Panc1 (cell line): ENCODE measurements around the gene PHYH. TPM values are rescaled to one million over a fixed set of nuclear protein-coding genes. Genes with fewer than 3 reads are reported as not detected.

Experiments
- ATAC-seq: fragments of 200-7000 bp; cut with Tn5 transposase; 2 replicates; pipeline ENCODE4 v1.9.1; 2020; ENCODE audit warnings: mild to moderate bottlenecking, moderate library complexity
- BruUV-seq: library from RNA; stranded (reverse); fragments of 400-500 nt; replicated peaks from 2 replicates; lab custom pipeline; 2021; lab: Mats Ljungman, UMichigan
- CTCF ChIA-PET: fragments of 300-600 bp; sonication (Branson Sonifier 250); formaldehyde crosslinking; loops from one replicate; lab custom pipeline; 2022; ENCODE audit warnings: antibody characterized with exemption; lab: Charles Lee
- POLR2A ChIA-PET: fragments of 300-600 bp; sonication (Branson Sonifier 250); formaldehyde crosslinking; loops from one replicate; lab custom pipeline; 2022; ENCODE audit warnings: antibody characterized with exemption; lab: Charles Lee
- DNase-seq: peaks from one replicate; pipeline ENCODE4 v3.0.0-alpha.2; 2010; ENCODE audit warnings: low read depth, low spot score
- H3K27ac ChIP-seq: 2 replicates; pipeline ENCODE4 v1.5.1; 2011; ENCODE audit warnings: mild to moderate bottlenecking, low read length, inconsistent platforms
- H3K27me3 ChIP-seq: fragments of 200-500 bp; sonication (Bioruptor generic); 2 replicates; pipeline ENCODE4 v1.6.0; 2014; ENCODE audit warnings: low read length, inconsistent platforms; ENCODE audit not compliant: control insufficient read depth, insufficient read depth
- H3K36me3 ChIP-seq: fragments of 200-500 bp; sonication (Bioruptor generic); 2 replicates; pipeline ENCODE4 v1.5.1; 2014; ENCODE audit warnings: inconsistent platforms, mild to moderate bottlenecking, low read length, moderate library complexity; ENCODE audit not compliant: control insufficient read depth, insufficient read depth
- H3K4me1 ChIP-seq: 2 replicates; pipeline ENCODE4 v1.5.1; 2011; ENCODE audit warnings: inconsistent platforms, mild to moderate bottlenecking, low read length, moderate library complexity; ENCODE audit not compliant: control insufficient read depth, insufficient read depth
- H3K4me3 ChIP-seq, 2 experiments: 2 replicates each; pipeline ENCODE4 v1.5.1; 2011 to 2012; ENCODE audit warnings: low read depth in 2 of 2, low read length in 2 of 2, mild to moderate bottlenecking in 2 of 2, inconsistent platforms in 1 of 2, moderate library complexity in 1 of 2
- H3K9me3 ChIP-seq: fragments of 200-500 bp; sonication (Bioruptor generic); 2 replicates; pipeline ENCODE4 v1.5.1; 2014; ENCODE audit warnings: low read depth, mild to moderate bottlenecking, inconsistent platforms, low read length, moderate library complexity; ENCODE audit not compliant: control insufficient read depth, insufficient read depth
- CTCF ChIP-seq: fragments of 450-650 bp; IDR thresholded peaks from 2 replicates; pipeline ENCODE4 v1.5.1; 2017; ENCODE audit warnings: mild to moderate bottlenecking
- POLR2AphosphoS5 ChIP-seq: IDR thresholded peaks from 2 replicates; pipeline ENCODE4 v1.6.1; 2012; ENCODE audit warnings: mild to moderate bottlenecking, low read depth, low read length, moderate library complexity
- REST ChIP-seq, 2 experiments: IDR thresholded peaks; 2 replicates each; pipeline ENCODE4 v1.6.1; 2011 to 2012; ENCODE audit warnings: low read depth in 2 of 2, control low read depth in 1 of 2, low read length in 1 of 2, mild to moderate bottlenecking in 1 of 2, moderate library complexity in 1 of 2; ENCODE audit not compliant: insufficient read depth in 1 of 2
- SIN3A ChIP-seq: IDR thresholded peaks from 2 replicates; pipeline ENCODE4 v1.6.1; 2012; ENCODE audit warnings: low read depth, mild to moderate bottlenecking, low read length, moderate library complexity, borderline replicate concordance; ENCODE audit not compliant: insufficient read depth
- TCF7L2 ChIP-seq: IDR thresholded peaks from 2 replicates; pipeline ENCODE4 v1.6.1; 2011; ENCODE audit warnings: mild to moderate bottlenecking, low read depth, low read length, inconsistent platforms
- in situ Hi-C: cut with HindIII; loops from 2 replicates; pipeline ENCODE4 v1.10.0; 2016; ENCODE audit warnings: low sequenced_read_pairs, low pct_unique_long_range_greater_than_20kb
- intact Hi-C: fragments of 100-400 bp; cut with micrococcal nuclease; formaldehyde crosslinking; loops from one replicate; pipeline ENCODE4 v1.10.0; 2022; ENCODE audit not compliant: unreplicated experiment
- total RNA-seq: library from RNA; stranded (reverse); gene quantifications from one replicate; pipeline ENCODE4 v1.2.1, GENCODE V29; 2021; ENCODE audit not compliant: unreplicated experiment

The PHYH gene
- total RNA-seq, 1 experiment from 2014 or later, result 41.3 TPM

- no peaks in the 10 kb centered on the region for H3K27me3 ChIP-seq
- H3K36me3 ChIP-seq, result no peaks in the 10 kb centered on the region
- H3K4me3 ChIP-seq, result no peak overlapping the region
- DNase-seq (no peak), ATAC-seq (no peak)
- POLR2A ChIA-PET, result no interaction called here
- no peak overlapping the region for H3K27ac ChIP-seq
- no peaks in the 10 kb centered on the region for H3K4me1 ChIP-seq
- TF ChIP-seq POLR2AphosphoS5, result no peak
- no peak for TF ChIP-seq SIN3A
- TF ChIP-seq TCF7L2, result no peak
- no peak for TF ChIP-seq REST (IDR thresholded peaks at IDR 0.05; ENCODE audit: insufficient read depth in 1 of 2, low read depth in 2 of 2, low read length in 1 of 2)
- no peak for TF ChIP-seq CTCF
- in situ Hi-C loops, result no loop called here
- CTCF ChIA-PET, result no interaction called here
- intact Hi-C loops, result no loop called here
- BruUV-seq, result no TSS peak
- no peaks in the 10 kb centered on the region for H3K9me3 ChIP-seq
Observed at GRCh38 chr10:13257621-13258140, 42.2 kb downstream of the PHYH start.

GRCh38 chr10:13256627-13257026 lies 43.2 kb downstream of the PHYH start:
- Histone ChIP-seq H3K36me3 (no peaks in the 10 kb centered on the region), H3K27me3 (no peaks in the 10 kb centered on the region), H3K4me1 (no peaks in the 10 kb centered on the region), H3K27ac (no peak overlapping the region), H3K9me3 (no peaks in the 10 kb centered on the region), H3K4me3 (no peak overlapping the region)
- no TSS peak for BruUV-seq
- ChIA-PET CTCF (no interaction called here), POLR2A (no interaction called here)
- no peak for TF ChIP-seq TCF7L2
- no peak for TF ChIP-seq CTCF
- TF ChIP-seq REST (IDR thresholded peaks at IDR 0.05; ENCODE audit: insufficient read depth in 1 of 2, low read depth in 2 of 2, low read length in 1 of 2), result no peak
- no peak for TF ChIP-seq SIN3A
- TF ChIP-seq POLR2AphosphoS5, result no peak
- ATAC-seq (no peak), DNase-seq (no peak)
- intact Hi-C loops, result no loop called here
- in situ Hi-C loops, result no loop called here
